ENCODE data around the gene ZSWIM4. TPM values are rescaled to one million over a fixed set of nuclear protein-coding genes. Genes with fewer than 3 reads are reported as not detected.

ZSWIM4 gene
- total and polyA plus RNA-seq, 10 donors = 1.5 to 14.8 (median 7.7) TPM

DNA sequence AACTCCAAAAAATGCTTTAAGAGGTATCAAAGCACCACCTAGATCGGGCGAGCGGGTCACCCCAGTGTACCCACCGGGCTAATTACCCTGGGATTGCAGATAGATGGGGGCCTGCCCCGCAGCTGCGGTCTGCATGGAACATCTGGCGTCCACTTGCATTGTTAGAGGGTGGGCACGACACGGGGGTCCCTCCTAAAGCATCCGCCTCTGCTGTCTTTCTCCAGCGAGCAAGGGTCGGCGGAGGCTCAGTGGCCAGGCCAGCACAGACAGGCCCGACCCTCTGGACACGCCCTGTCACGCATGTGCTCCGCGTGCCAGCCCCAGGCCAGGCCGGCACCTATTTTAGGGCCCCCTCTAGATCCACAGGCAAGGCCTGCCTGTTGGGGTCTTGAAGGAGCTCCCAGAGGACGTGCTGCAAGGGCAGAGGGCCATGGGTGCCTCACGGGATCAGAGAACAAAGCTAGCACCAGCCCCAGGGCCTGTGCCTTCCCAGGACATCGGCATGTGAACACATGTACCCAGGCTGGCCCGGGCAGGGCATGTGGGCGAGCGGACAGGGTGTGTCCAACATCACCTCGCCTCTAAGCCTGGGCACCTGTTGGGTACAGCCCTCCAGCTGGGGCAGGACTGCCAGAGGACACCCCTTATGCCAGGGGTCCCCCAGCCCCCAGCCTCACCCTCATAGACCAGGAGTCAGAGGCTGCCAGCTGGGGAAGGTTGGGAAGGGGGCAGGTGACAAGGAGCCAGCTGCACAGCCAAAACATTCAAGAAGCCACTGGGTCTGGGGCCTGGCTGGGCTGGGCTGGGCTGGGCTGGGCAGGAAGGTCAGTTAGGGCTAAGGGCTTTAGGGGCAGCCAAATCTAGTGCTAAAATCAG lies 46.1 kb downstream of the ZSWIM4 start:
- H3K4me3 ChIP-seq = peak overlapping the region; percentile 57 to 94 (median 77)
- 26 to 50% (median 30%) methylated on average over 22 to 26 of the region's 26 CpGs for WGBS, 5 donors
- no peaks in the 10 kb centered on the region for H3K9me3 ChIP-seq
- intact Hi-C loops (cut with DNase I; ENCODE audit: low total_unique reads) = no loop called here
- H3K27me3 ChIP-seq (replicated peaks in 1 of 7) = no peaks in the 10 kb centered on the region
- TF ChIP-seq, protein P1, sequence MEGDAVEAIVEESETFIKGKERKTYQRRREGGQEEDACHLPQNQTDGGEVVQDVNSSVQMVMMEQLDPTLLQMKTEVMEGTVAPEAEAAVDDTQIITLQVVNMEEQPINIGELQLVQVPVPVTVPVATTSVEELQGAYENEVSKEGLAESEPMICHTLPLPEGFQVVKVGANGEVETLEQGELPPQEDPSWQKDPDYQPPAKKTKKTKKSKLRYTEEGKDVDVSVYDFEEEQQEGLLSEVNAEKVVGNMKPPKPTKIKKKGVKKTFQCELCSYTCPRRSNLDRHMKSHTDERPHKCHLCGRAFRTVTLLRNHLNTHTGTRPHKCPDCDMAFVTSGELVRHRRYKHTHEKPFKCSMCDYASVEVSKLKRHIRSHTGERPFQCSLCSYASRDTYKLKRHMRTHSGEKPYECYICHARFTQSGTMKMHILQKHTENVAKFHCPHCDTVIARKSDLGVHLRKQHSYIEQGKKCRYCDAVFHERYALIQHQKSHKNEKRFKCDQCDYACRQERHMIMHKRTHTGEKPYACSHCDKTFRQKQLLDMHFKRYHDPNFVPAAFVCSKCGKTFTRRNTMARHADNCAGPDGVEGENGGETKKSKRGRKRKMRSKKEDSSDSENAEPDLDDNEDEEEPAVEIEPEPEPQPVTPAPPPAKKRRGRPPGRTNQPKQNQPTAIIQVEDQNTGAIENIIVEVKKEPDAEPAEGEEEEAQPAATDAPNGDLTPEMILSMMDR (IDR thresholded peaks at IDR 0.05 in 8 of 11, conservative IDR thresholded peaks at IDR 0.05 in 3 of 11) = no peak
- TF ChIP-seq POLR2AphosphoS5 (IDR thresholded peaks at IDR 0.05) = peak; percentile 26 to 75 (median 61)
- H3K4me1 ChIP-seq = peaks cover 57 to 94% (median 82%) of the 10 kb centered on the region in 6 donors
- DNase-seq = peak; percentile 89
- peaks cover 0 to 17% (median under 1%) of the 10 kb centered on the region in 6 donors for H3K36me3 ChIP-seq
- peak overlapping the region; percentile 91 to 100 (median 98) for H3K27ac ChIP-seq

DNA sequence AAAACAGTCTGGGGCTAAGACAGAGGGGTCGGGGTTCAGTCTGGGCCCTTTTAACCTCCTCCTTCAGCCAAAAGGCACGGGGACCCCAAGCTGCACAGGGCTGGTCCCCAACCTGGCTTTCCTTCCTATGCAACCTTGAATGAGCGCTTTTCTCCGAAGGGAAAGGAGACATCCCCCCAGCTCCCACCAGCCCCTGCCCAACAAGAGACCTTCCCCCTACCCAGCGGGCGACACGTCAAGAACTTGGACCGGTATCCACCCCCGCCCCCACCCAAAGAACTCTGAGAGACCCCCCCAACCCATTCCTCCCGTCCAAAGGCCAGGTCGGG lies 46.7 kb downstream of the ZSWIM4 start:
- Histone ChIP-seq H3K4me3 (peak overlapping the region; percentile 57 to 94 (median 77)), H3K4me1 (peaks cover 57 to 94% (median 82%) of the 10 kb centered on the region in 6 donors), H3K9me3 (no peaks in the 10 kb centered on the region), H3K27ac (peak overlapping the region; percentile 91 to 100 (median 98)), H3K36me3 (peaks cover 0 to 13% (median 0%) of the 10 kb centered on the region in 6 donors), H3K27me3 (replicated peaks in 1 of 7) (no peaks in the 10 kb centered on the region)
- 1 to 6% (median 4%) methylated on average over 10 to 11 of the region's 11 CpGs for WGBS, 5 donors
- intact Hi-C loops (cut with DNase I; ENCODE audit: low total_unique reads) = no loop called here
- no peak for DNase-seq
- TF ChIP-seq POLR2AphosphoS5 (IDR thresholded peaks at IDR 0.05) (no peak), POLR2A (IDR thresholded peaks at IDR 0.05) (no peak)
- TF ChIP-seq, protein P1 (IDR thresholded peaks at IDR 0.05 in 8 of 11, conservative IDR thresholded peaks at IDR 0.05 in 3 of 11) = no peak

DNA sequence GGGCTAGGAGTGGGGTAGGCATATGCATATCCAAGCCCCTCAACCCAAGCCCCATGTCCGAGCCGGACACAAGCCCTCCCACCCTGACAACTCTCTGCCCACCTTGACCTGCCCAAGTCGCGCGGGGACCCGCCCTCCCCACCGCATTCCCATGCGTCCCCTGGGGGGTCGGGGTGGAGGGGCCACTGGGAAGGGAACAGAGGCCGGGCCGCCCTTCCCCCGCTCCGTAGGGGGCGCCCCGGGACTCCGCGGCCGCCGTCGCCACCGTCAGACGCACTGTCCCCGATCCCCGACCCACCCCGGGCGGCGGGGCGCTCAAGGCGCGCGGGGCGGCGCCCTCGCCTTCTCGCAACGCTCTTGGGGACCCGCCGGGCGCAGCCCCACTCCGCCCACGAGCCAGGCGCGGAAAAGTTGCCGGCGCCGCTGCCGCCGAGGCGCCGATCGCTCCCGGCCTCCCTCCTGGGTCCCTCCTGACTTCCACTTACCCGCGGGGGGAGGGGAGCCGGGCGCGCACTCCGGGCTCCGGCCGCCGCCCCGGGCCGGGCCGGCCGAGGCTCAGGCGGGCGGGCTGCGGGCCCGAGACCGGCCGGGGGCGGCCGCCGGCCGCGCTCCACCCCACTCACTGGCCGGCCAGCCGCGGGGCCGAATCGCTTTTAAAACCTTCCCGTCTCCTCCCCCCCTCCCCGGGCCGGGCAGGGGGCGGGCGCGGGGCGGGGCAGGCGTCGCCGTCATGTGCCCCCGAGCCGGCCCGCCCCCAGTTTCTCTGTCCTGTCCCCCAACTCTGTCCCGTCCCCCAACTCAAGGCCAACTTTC lies 47.3 kb downstream of the ZSWIM4 start:
- peak overlapping the region; percentile 57 to 94 (median 77) for H3K4me3 ChIP-seq
- no peaks in the 10 kb centered on the region for H3K9me3 ChIP-seq
- H3K36me3 ChIP-seq = peaks cover 0 to 9% (median 0%) of the 10 kb centered on the region in 6 donors
- WGBS, 5 donors = 0 to 1% (median 1%) methylated on average over 28 to 95 of the region's 95 CpGs
- H3K4me1 ChIP-seq = peaks cover 56 to 94% (median 82%) of the 10 kb centered on the region in 6 donors
- DNase-seq = peak; percentile 93
- intact Hi-C loops (cut with DNase I; ENCODE audit: low total_unique reads) = no loop called here
- TF ChIP-seq POLR2A (IDR thresholded peaks at IDR 0.05) (peak in 2 of 3 donors; percentile 38 to 89), POLR2AphosphoS5 (IDR thresholded peaks at IDR 0.05) (peak; percentile 93 to 94 (median 94))
- TF ChIP-seq, protein P1 (IDR thresholded peaks at IDR 0.05 in 8 of 11, conservative IDR thresholded peaks at IDR 0.05 in 3 of 11) = peak in 3 of 11 experiments; percentile 7 to 13 (median 13)
- peaks cover 0 to 5% (median 0%) of the 10 kb centered on the region in 7 donors for H3K27me3 ChIP-seq (replicated peaks in 1 of 7)
- peak overlapping the region; percentile 91 to 100 (median 98) for H3K27ac ChIP-seq

All from spleen (tissue), 11 donors.